ENCODE measurements around the gene OPCML. TPM values are rescaled to one million over a fixed set of nuclear protein-coding genes. Genes with fewer than 3 reads are reported as not detected.

Gene OPCML
- total and polyA plus RNA-seq, 2 experiments from 2014 or later: 1.2 to 4.4 TPM

GRCh38 chr11:132987936-132988335 lies 544.4 kb downstream of the OPCML start:
- no peak for ATAC-seq
- H4K20me1 ChIP-seq (replicated peaks; ENCODE audit: insufficient read depth): no peaks in the 10 kb centered on the region
- H3K4me2 ChIP-seq: no peak overlapping the region
- no peaks in the 10 kb centered on the region for H3K9me3 Mint-ChIP-seq
- H3K4me1 Mint-ChIP-seq: peaks cover 18% of the 10 kb centered on the region
- peaks cover under 1% of the 10 kb centered on the region; the same call in 1 of the 2 replicates for H3K4me1 ChIP-seq (ENCODE audit: insufficient read depth)
- no peak for TF ChIP-seq EZH2phosphoT487 (IDR thresholded peaks at IDR 0.05; ENCODE audit: unreplicated experiment)
- no peak for TF ChIP-seq STAT1 (IDR thresholded peaks at IDR 0.05; ENCODE audit: unreplicated experiment)
- TF ChIP-seq REST (IDR thresholded peaks at IDR 0.05; ENCODE audit: unreplicated experiment): no peak
- no peak for TF ChIP-seq ZNF114 (CRISPR knock-in tag; IDR thresholded peaks at IDR 0.05)
- no peaks in the 10 kb centered on the region for H3K36me3 Mint-ChIP-seq (ENCODE audit: low read depth)
- peaks cover 1% of the 10 kb centered on the region; the same call in 1 of the 2 replicates for H3K27me3 ChIP-seq (ENCODE audit: insufficient read depth)
- H3K79me2 ChIP-seq (replicated peaks; ENCODE audit: insufficient read depth): no peaks in the 10 kb centered on the region
- no peak for DNase-seq (ENCODE audit: low spot score)
- H3K4me3 ChIP-seq: no peak overlapping the region
- no peaks in the 10 kb centered on the region for H3K9me2 ChIP-seq (ENCODE audit: insufficient read depth)
- no peak overlapping the region for H3K4me3 Mint-ChIP-seq
- H3K27ac ChIP-seq (ENCODE audit: low read depth): no peak overlapping the region
- no peaks in the 10 kb centered on the region for H3F3A ChIP-seq (replicated peaks; ENCODE audit: low read depth)
- H2AFZ ChIP-seq: no peak overlapping the region
- peaks cover under 1% of the 10 kb centered on the region for H3K27me3 Mint-ChIP-seq (ENCODE audit: insufficient read depth, low read depth, poor library complexity)
- no peak overlapping the region for H3K27ac Mint-ChIP-seq
- no peaks in the 10 kb centered on the region for H3K36me3 ChIP-seq (ENCODE audit: insufficient read depth)

- Mint-ChIP-seq H3K27ac (no peak overlapping the region), H3K36me3 (ENCODE audit: low read depth) (no peaks in the 10 kb centered on the region), H3K4me1 (peaks cover 25% of the 10 kb centered on the region), H3K9me3 (no peaks in the 10 kb centered on the region), H3K27me3 (ENCODE audit: insufficient read depth, low read depth, poor library complexity) (peaks cover 4% of the 10 kb centered on the region), H3K4me3 (no peak overlapping the region)
- H3K9me2 ChIP-seq (ENCODE audit: insufficient read depth): no peaks in the 10 kb centered on the region
- ATAC-seq: no peak
- DNase-seq (ENCODE audit: low spot score): no peak
- H3K4me1 ChIP-seq (ENCODE audit: insufficient read depth): no peaks in the 10 kb centered on the region
- no peaks in the 10 kb centered on the region for H3K36me3 ChIP-seq (ENCODE audit: insufficient read depth)
- no peak overlapping the region for H3K4me3 ChIP-seq
- H4K20me1 ChIP-seq (replicated peaks; ENCODE audit: insufficient read depth): no peaks in the 10 kb centered on the region
- no peak overlapping the region for H2AFZ ChIP-seq
- no peaks in the 10 kb centered on the region for H3K79me2 ChIP-seq (replicated peaks; ENCODE audit: insufficient read depth)
- no peaks in the 10 kb centered on the region for H3F3A ChIP-seq (replicated peaks; ENCODE audit: low read depth)
- no peak for TF ChIP-seq EZH2phosphoT487 (IDR thresholded peaks at IDR 0.05; ENCODE audit: unreplicated experiment)
- no peak for TF ChIP-seq ZNF331 (CRISPR knock-in tag; IDR thresholded peaks at IDR 0.05; ENCODE audit: low read depth)
- H3K4me2 ChIP-seq: no peak overlapping the region
- no peak overlapping the region for H3K27ac ChIP-seq (ENCODE audit: low read depth)
- H3K27me3 ChIP-seq (ENCODE audit: insufficient read depth): no peaks in the 10 kb centered on the region
Observed at GRCh38 chr11:132983641-132983978, 548.7 kb downstream of the OPCML start.

DNA sequence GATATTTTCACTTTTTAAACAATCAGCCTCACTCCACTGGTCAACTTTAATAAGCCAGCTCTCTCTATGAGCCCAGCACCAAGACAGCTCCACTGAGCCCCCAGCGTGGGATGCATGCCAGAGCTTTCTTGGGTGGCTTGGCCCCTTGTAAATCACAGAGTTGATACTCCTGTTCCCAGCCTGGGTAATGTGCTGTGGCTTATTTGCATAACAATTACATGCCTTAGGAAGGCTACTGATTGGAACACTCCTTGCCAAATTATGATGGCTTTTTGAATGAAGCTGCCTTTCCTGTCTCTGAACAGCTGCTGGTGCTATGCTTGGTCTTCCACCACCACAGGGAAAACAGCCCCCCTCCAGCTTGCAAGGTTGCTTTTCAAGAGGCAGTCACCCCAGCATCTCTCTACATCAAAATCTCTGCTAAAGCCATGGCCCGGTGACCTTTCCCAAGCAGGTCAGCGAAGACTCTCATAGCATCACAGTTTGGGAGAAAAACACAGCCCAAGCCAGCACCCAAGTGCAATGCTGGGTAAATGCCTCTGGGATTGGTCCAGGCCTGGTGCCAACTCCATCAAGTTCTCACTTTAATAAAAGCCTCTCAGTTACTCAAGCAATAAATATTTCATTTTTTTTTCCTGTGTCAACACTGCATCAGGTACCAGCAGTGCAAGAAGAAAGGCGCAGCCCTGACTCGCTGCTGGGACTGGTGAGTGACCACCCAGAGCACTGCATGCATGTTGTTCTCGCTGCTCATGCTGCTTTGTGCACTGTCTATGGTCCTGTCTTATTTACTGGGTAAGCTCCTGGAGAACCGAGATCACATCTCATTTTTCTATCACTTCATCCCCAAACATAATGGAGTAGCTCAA lies 549.3 kb downstream of the OPCML start:
- no peaks in the 10 kb centered on the region for H3K9me2 ChIP-seq (ENCODE audit: insufficient read depth)
- H3K36me3 ChIP-seq (ENCODE audit: insufficient read depth): no peaks in the 10 kb centered on the region
- H3K27me3 ChIP-seq (ENCODE audit: insufficient read depth): no peaks in the 10 kb centered on the region
- no peaks in the 10 kb centered on the region for H3K4me1 ChIP-seq (ENCODE audit: insufficient read depth)
- H2AFZ ChIP-seq: no peak overlapping the region
- 0 out of 2 replicates have a peak overlapping the region, but pooled peaks have one; percentile 24 for H3K4me2 ChIP-seq
- H3K9me3 Mint-ChIP-seq: no peaks in the 10 kb centered on the region
- H3K36me3 Mint-ChIP-seq (ENCODE audit: low read depth): no peaks in the 10 kb centered on the region
- no peak overlapping the region for H3K4me3 ChIP-seq
- H4K20me1 ChIP-seq (replicated peaks; ENCODE audit: insufficient read depth): no peaks in the 10 kb centered on the region
- DNase-seq (ENCODE audit: low spot score) (peak; percentile 43), ATAC-seq (peak; percentile 84)
- no peak overlapping the region for H3K27ac Mint-ChIP-seq
- H3F3A ChIP-seq (replicated peaks; ENCODE audit: low read depth): no peaks in the 10 kb centered on the region
- no peaks in the 10 kb centered on the region for H3K79me2 ChIP-seq (replicated peaks; ENCODE audit: insufficient read depth)
- H3K4me1 Mint-ChIP-seq: peaks cover 25% of the 10 kb centered on the region
- H3K27me3 Mint-ChIP-seq (ENCODE audit: insufficient read depth, low read depth, poor library complexity): peaks cover 4% of the 10 kb centered on the region
- no peak overlapping the region for H3K27ac ChIP-seq (ENCODE audit: low read depth)
- H3K4me3 Mint-ChIP-seq: no peak overlapping the region
- TF ChIP-seq CREB1 (CRISPR knock-in tag; IDR thresholded peaks at IDR 0.05; ENCODE audit: low read depth) (no peak), EZH2phosphoT487 (IDR thresholded peaks at IDR 0.05; ENCODE audit: unreplicated experiment) (no peak), ZNF331 (CRISPR knock-in tag; IDR thresholded peaks at IDR 0.05; ENCODE audit: low read depth) (no peak), NANOG (IDR thresholded peaks at IDR 0.05; ENCODE audit: borderline replicate concordance) (no peak), REST (IDR thresholded peaks at IDR 0.05; ENCODE audit: unreplicated experiment) (no peak), EZH2 (IDR thresholded peaks at IDR 0.05; ENCODE audit: low read depth, unreplicated experiment) (no peak)
- TF ChIP-seq, protein P1, sequence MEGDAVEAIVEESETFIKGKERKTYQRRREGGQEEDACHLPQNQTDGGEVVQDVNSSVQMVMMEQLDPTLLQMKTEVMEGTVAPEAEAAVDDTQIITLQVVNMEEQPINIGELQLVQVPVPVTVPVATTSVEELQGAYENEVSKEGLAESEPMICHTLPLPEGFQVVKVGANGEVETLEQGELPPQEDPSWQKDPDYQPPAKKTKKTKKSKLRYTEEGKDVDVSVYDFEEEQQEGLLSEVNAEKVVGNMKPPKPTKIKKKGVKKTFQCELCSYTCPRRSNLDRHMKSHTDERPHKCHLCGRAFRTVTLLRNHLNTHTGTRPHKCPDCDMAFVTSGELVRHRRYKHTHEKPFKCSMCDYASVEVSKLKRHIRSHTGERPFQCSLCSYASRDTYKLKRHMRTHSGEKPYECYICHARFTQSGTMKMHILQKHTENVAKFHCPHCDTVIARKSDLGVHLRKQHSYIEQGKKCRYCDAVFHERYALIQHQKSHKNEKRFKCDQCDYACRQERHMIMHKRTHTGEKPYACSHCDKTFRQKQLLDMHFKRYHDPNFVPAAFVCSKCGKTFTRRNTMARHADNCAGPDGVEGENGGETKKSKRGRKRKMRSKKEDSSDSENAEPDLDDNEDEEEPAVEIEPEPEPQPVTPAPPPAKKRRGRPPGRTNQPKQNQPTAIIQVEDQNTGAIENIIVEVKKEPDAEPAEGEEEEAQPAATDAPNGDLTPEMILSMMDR (conservative IDR thresholded peaks at IDR 0.05; ENCODE audit: low read depth in 2 of 2): no peak

Data from GM23338 (cell line).